ENCODE results near the gene CTNNA1. TPM values are rescaled to one million over a fixed set of nuclear protein-coding genes. Genes with fewer than 3 reads are reported as not detected.
A peak's percentile ranks its signal among the peaks of the same experiment; 100 is the strongest.

The CTNNA1 gene
- total RNA-seq, 2 donors from 2014 or later: 107 to 140 TPM

- no peaks in the 10 kb centered on the region for H3K9me3 ChIP-seq
- DNase-seq (no peak), ATAC-seq (no peak)
- peaks cover 26% of the 10 kb centered on the region for H3K4me1 ChIP-seq
- H3K4me3 ChIP-seq: no peak overlapping the region
- no peak overlapping the region for H3K27ac ChIP-seq
- H3K27me3 ChIP-seq: no peaks in the 10 kb centered on the region
- no peaks in the 10 kb centered on the region for H3K36me3 ChIP-seq (replicated peaks in 1 of 2; ENCODE audit: insufficient read depth in 1 of 2, low read depth in 2 of 2)
- TF ChIP-seq POLR2A (IDR thresholded peaks at IDR 0.05) (no peak), CTCF (IDR thresholded peaks at IDR 0.05) (no peak)
- WGBS, 2 donors: 75 to 82% methylated on average over 1 of the region's 1 CpG
- intact Hi-C loops (cut with DNase I): no loop called here
These were observed 21.8 kb downstream of the CTNNA1 start for GRCh38 chr5:138775034-138775433.

- no peak overlapping the region for H3K4me3 ChIP-seq
- H3K9me3 ChIP-seq: no peaks in the 10 kb centered on the region
- intact Hi-C loops (cut with DNase I): no loop called here
- H3K27ac ChIP-seq: no peak overlapping the region
- WGBS, 2 donors: 98% methylated on average over 11 of the region's 11 CpGs
- DNase-seq (no peak), ATAC-seq (no peak)
- peaks cover 0 to 3% of the 10 kb centered on the region in 2 donors for H3K36me3 ChIP-seq (replicated peaks in 1 of 2; ENCODE audit: insufficient read depth in 1 of 2, low read depth in 2 of 2)
- H3K27me3 ChIP-seq: no peaks in the 10 kb centered on the region
- H3K4me1 ChIP-seq: peaks cover 9% of the 10 kb centered on the region
- TF ChIP-seq CTCF (IDR thresholded peaks at IDR 0.05) (no peak), POLR2A (IDR thresholded peaks at IDR 0.05) (no peak)
These were observed 25.0 kb downstream of the CTNNA1 start for GRCh38 chr5:138778234-138778633.

- Histone ChIP-seq H3K4me3 (no peak overlapping the region), H3K27ac (no peak overlapping the region), H3K4me1 (no peaks in the 10 kb centered on the region), H3K36me3 (replicated peaks in 1 of 2; ENCODE audit: insufficient read depth in 1 of 2, low read depth in 2 of 2) (peaks cover 0 to 5% of the 10 kb centered on the region in 2 donors), H3K9me3 (no peaks in the 10 kb centered on the region), H3K27me3 (no peaks in the 10 kb centered on the region)
- TF ChIP-seq CTCF (IDR thresholded peaks at IDR 0.05) (no peak), POLR2A (IDR thresholded peaks at IDR 0.05) (no peak)
- WGBS, 2 donors: 77 to 80% methylated on average over 7 of the region's 7 CpGs
- ATAC-seq (no peak), DNase-seq (no peak)
- intact Hi-C loops (cut with DNase I): no loop called here
These were observed 30.8 kb downstream of the CTNNA1 start for GRCh38 chr5:138783976-138784375.

GRCh38 chr5:138784590-138784989 lies 31.4 kb downstream of the CTNNA1 start:
- intact Hi-C loops (cut with DNase I): no loop called here
- Histone ChIP-seq H3K9me3 (no peaks in the 10 kb centered on the region), H3K27ac (no peak overlapping the region), H3K27me3 (no peaks in the 10 kb centered on the region), H3K4me1 (peaks cover 2% of the 10 kb centered on the region), H3K36me3 (replicated peaks in 1 of 2; ENCODE audit: insufficient read depth in 1 of 2, low read depth in 2 of 2) (peaks cover 0 to 5% of the 10 kb centered on the region in 2 donors), H3K4me3 (no peak overlapping the region)
- DNase-seq (no peak), ATAC-seq (no peak)
- 94 to 100% methylated on average over 1 of the region's 1 CpG for WGBS, 2 donors
- TF ChIP-seq POLR2A (IDR thresholded peaks at IDR 0.05): no peak
- no peak for TF ChIP-seq CTCF (IDR thresholded peaks at IDR 0.05)

- Histone ChIP-seq H3K4me3 (no peak overlapping the region), H3K27ac (no peak overlapping the region), H3K36me3 (replicated peaks in 1 of 2; ENCODE audit: insufficient read depth in 1 of 2, low read depth in 2 of 2) (peaks cover 0 to 2% of the 10 kb centered on the region in 2 donors), H3K4me1 (peaks cover 12% of the 10 kb centered on the region), H3K27me3 (no peaks in the 10 kb centered on the region), H3K9me3 (no peaks in the 10 kb centered on the region)
- peak; percentile 38 for ATAC-seq
- intact Hi-C loops (cut with DNase I): no loop called here
- DNase-seq: peak in 3 of 4 donors; percentile 15 to 37 (median 35)
- TF ChIP-seq CTCF (IDR thresholded peaks at IDR 0.05): peak in 6 of 7 experiments; percentile 33 to 58 (median 54)
- no peak for TF ChIP-seq POLR2A (IDR thresholded peaks at IDR 0.05)
These were observed 36.6 kb downstream of the CTNNA1 start for GRCh38 chr5:138789771-138790242.

Data from body of pancreas (tissue), 4 donors.